Glutamatergic neuron (in vitro differentiated cells): ENCODE measurements around the gene DYRK1A. TPM values are rescaled to one million over a fixed set of nuclear protein-coding genes. Genes with fewer than 3 reads are reported as not detected.

Experiments
- DNase-seq: peaks from one replicate; pipeline ENCODE4 v3.0.0; 2022
- H3K27ac Mint-ChIP-seq: one replicate; pipeline ENCODE4 v1.8.0; 2020; ENCODE audit warnings: mild to moderate bottlenecking, mixed read lengths, inconsistent platforms; ENCODE audit not compliant: unreplicated experiment
- H3K27me3 Mint-ChIP-seq: one replicate; pipeline ENCODE4 v1.8.0; 2020; ENCODE audit warnings: mild to moderate bottlenecking, moderate library complexity, mixed read lengths, inconsistent platforms; ENCODE audit not compliant: unreplicated experiment
- H3K36me3 Mint-ChIP-seq: one replicate; pipeline ENCODE4 v1.8.0; 2020; ENCODE audit warnings: mild to moderate bottlenecking, mixed read lengths, inconsistent platforms; ENCODE audit not compliant: unreplicated experiment
- H3K4me1 Mint-ChIP-seq: one replicate; pipeline ENCODE4 v1.8.0; 2020; ENCODE audit warnings: mild to moderate bottlenecking, low read depth, mixed read lengths, inconsistent platforms; ENCODE audit not compliant: unreplicated experiment
- H3K4me3 Mint-ChIP-seq: one replicate; pipeline ENCODE4 v1.8.0; 2020; ENCODE audit warnings: mild to moderate bottlenecking, mixed read lengths, inconsistent platforms; ENCODE audit not compliant: unreplicated experiment
- H3K9me3 Mint-ChIP-seq: one replicate; pipeline ENCODE4 v1.8.0; 2020; ENCODE audit warnings: mild to moderate bottlenecking, moderate library complexity, mixed read lengths, inconsistent platforms; ENCODE audit not compliant: unreplicated experiment
- total RNA-seq: library from RNA; stranded (reverse); fragmentation: NEBNext Ultra II Directional; extraction: Animal tissue kit (Norgen Biotek cat#: 25700); gene quantifications from one replicate; pipeline ENCODE4 v1.2.1, GENCODE V29; 2021; ENCODE audit not compliant: unreplicated experiment
- TF ChIP-seq, protein P1 (sequence below): fragments of 200-600 bp; sonication (generic); IDR thresholded peaks from one replicate; pipeline ENCODE4 v1.5.0; 2021; ENCODE audit not compliant: partially characterized antibody, unreplicated experiment

Gene DYRK1A
- total RNA-seq, 1 donor from 2014 or later: 70.4 TPM

- no peak overlapping the region for H3K27ac Mint-ChIP-seq
- DNase-seq: no peak
- H3K4me3 Mint-ChIP-seq: no peak overlapping the region
- H3K4me1 Mint-ChIP-seq: no peaks in the 10 kb centered on the region
- H3K9me3 Mint-ChIP-seq: peaks cover 2% of the 10 kb centered on the region
- H3K36me3 Mint-ChIP-seq: no peaks in the 10 kb centered on the region
- no peaks in the 10 kb centered on the region for H3K27me3 Mint-ChIP-seq
- TF ChIP-seq, protein P1, sequence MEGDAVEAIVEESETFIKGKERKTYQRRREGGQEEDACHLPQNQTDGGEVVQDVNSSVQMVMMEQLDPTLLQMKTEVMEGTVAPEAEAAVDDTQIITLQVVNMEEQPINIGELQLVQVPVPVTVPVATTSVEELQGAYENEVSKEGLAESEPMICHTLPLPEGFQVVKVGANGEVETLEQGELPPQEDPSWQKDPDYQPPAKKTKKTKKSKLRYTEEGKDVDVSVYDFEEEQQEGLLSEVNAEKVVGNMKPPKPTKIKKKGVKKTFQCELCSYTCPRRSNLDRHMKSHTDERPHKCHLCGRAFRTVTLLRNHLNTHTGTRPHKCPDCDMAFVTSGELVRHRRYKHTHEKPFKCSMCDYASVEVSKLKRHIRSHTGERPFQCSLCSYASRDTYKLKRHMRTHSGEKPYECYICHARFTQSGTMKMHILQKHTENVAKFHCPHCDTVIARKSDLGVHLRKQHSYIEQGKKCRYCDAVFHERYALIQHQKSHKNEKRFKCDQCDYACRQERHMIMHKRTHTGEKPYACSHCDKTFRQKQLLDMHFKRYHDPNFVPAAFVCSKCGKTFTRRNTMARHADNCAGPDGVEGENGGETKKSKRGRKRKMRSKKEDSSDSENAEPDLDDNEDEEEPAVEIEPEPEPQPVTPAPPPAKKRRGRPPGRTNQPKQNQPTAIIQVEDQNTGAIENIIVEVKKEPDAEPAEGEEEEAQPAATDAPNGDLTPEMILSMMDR: no peak
Measured at GRCh38 chr21:37574751-37575150, 208.2 kb downstream of the DYRK1A start.

GRCh38 chr21:37575580-37575979 is 209.0 kb downstream of the DYRK1A start:
- Mint-ChIP-seq H3K9me3 (peaks cover 2% of the 10 kb centered on the region), H3K4me3 (no peak overlapping the region), H3K27me3 (no peaks in the 10 kb centered on the region), H3K36me3 (no peaks in the 10 kb centered on the region), H3K27ac (no peak overlapping the region), H3K4me1 (no peaks in the 10 kb centered on the region)
- DNase-seq: no peak
- TF ChIP-seq, protein P1: no peak

Other genes starting within 250 kb of the DYRK1A start
- gene VPS26C, start 99.4 kb upstream of the DYRK1A start, total RNA-seq: 60.3 TPM